ENCODE data around the gene HS3ST6.

HS3ST6 gene

GRCh38 chr16:1915732-1916639, 2.2 kb downstream of the HS3ST6 start:
- no peak for DNase-seq (ENCODE audit: low read depth)
- no peak for TF ChIP-seq CTCF (IDR thresholded peaks at IDR 0.05; ENCODE audit: control insufficient read depth, insufficient read depth, low read depth, low read length, missing control alignments)
- no peak overlapping the region for H3K4me3 ChIP-seq (ENCODE audit: control insufficient read depth, low read depth, low read length)

GRCh38 chr16:1914988-1915387, 3.2 kb downstream of the HS3ST6 start:
- TF ChIP-seq CTCF (IDR thresholded peaks at IDR 0.05; ENCODE audit: control insufficient read depth, insufficient read depth, low read depth, low read length, missing control alignments): no peak
- no peak for DNase-seq (ENCODE audit: low read depth)
- no peak overlapping the region for H3K4me3 ChIP-seq (ENCODE audit: control insufficient read depth, low read depth, low read length)

GRCh38 chr16:1914084-1914608, 4.1 kb downstream of the HS3ST6 start:
- DNase-seq (ENCODE audit: low read depth): no peak
- H3K4me3 ChIP-seq (ENCODE audit: control insufficient read depth, low read depth, low read length): no peak overlapping the region
- no peak for TF ChIP-seq CTCF (IDR thresholded peaks at IDR 0.05; ENCODE audit: control insufficient read depth, insufficient read depth, low read depth, low read length, missing control alignments)

GRCh38 chr16:1913327-1914083, 4.7 kb downstream of the HS3ST6 start:
- no peak for TF ChIP-seq CTCF (IDR thresholded peaks at IDR 0.05; ENCODE audit: control insufficient read depth, insufficient read depth, low read depth, low read length, missing control alignments)
- H3K4me3 ChIP-seq (ENCODE audit: control insufficient read depth, low read depth, low read length): no peak overlapping the region
- no peak for DNase-seq (ENCODE audit: low read depth)

- H3K4me3 ChIP-seq (ENCODE audit: control insufficient read depth, low read depth, low read length): no peak overlapping the region
- TF ChIP-seq CTCF (IDR thresholded peaks at IDR 0.05; ENCODE audit: control insufficient read depth, insufficient read depth, low read depth, low read length, missing control alignments): no peak
- DNase-seq (ENCODE audit: low read depth): no peak
These were observed 6.0 kb downstream of the HS3ST6 start for GRCh38 chr16:1912215-1912543.

GRCh38 chr16:1911467-1912214, 6.6 kb downstream of the HS3ST6 start:
- no peak for DNase-seq (ENCODE audit: low read depth)
- no peak for TF ChIP-seq CTCF (IDR thresholded peaks at IDR 0.05; ENCODE audit: control insufficient read depth, insufficient read depth, low read depth, low read length, missing control alignments)
- H3K4me3 ChIP-seq (ENCODE audit: control insufficient read depth, low read depth, low read length): no peak overlapping the region

Data from AG09309 (cell line).